ENCODE results near the gene MBNL2.

DNA sequence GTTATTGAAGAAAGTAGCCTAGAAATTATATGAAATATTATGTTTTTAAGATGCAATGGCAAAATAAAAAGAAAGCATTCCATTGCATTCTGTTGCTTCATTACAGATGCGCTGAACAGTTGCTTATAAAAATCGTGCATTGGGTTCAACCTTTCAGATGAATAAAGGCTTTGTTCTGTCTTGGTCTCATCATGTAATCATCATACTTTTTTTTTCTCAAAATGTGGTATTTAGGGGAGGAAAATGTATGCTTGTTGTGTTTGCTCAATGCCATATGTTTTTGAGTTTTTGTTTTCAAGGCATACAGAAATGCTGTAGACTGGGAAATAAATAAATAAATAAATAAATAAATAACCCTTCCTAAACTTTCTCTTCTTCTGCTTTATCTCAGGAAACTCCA, 1.1 kb upstream of the MBNL2 start:
- TF ChIP-seq ZNF296 (CRISPR knock-in tag; conservative IDR thresholded peaks at IDR 0.05), result no peak
- no peak for TF ChIP-seq HNF4A (CRISPR knock-in tag; IDR thresholded peaks at IDR 0.05)
- TF ChIP-seq CHCHD3 (CRISPR knock-in tag; IDR thresholded peaks at IDR 0.05), result no peak
